ENCODE data around the gene SLC2A11. TPM values are rescaled to one million over a fixed set of nuclear protein-coding genes. Genes with fewer than 3 reads are reported as not detected.

The SLC2A11 gene
- total RNA-seq, 1 experiment from 2014 or later: 45.6 TPM

DNA sequence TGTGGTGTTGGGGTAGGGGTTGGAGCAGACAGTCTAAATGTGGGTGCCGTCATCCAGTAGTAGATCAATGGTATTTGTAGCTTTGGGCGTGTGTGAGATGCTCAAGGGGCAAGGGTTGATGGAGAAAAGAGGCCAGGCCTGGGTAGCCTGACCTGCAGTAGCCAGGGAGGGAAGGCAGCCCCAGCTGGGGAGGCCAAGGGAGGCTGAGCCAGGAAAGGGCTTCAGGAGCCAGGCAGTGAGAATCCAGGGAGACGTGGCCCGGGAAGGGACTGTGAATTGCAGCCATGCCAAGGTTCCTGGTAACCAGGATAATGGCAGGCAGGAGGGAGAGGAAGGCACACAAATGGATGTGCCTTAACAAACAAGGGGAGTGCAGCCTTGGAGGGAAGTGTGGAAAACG, 16.4 kb upstream of the SLC2A11 start:
- Histone ChIP-seq H2AFZ (ENCODE audit: low read length) (no peak overlapping the region), H3K4me1 (ENCODE audit: low read length) (peaks cover 56% of the 10 kb centered on the region), H3K27ac (ENCODE audit: low read length) (no peak overlapping the region), H3K27me3 (ENCODE audit: low read length) (no peaks in the 10 kb centered on the region), H3K36me3 (ENCODE audit: insufficient read depth, low read length) (peaks cover 9% of the 10 kb centered on the region; the same call in 1 of the 2 replicates), H3K9me2 (replicated peaks; ENCODE audit: insufficient read depth, low read length) (no peaks in the 10 kb centered on the region), H3K4me2 (ENCODE audit: low read depth, low read length, poor library complexity, severe bottlenecking) (no peak overlapping the region), H4K20me1 (ENCODE audit: insufficient read depth, low read depth, low read length) (no peaks in the 10 kb centered on the region), H3K9ac (ENCODE audit: low read length) (no peak overlapping the region; the same call in 1 of the 2 replicates), H3K9me3 (ENCODE audit: low read length) (no peaks in the 10 kb centered on the region), H3K4me3 (ENCODE audit: low read length) (no peak overlapping the region), H3K79me2 (ENCODE audit: low read length) (no peaks in the 10 kb centered on the region)
- DNase-seq: no peak

DNA sequence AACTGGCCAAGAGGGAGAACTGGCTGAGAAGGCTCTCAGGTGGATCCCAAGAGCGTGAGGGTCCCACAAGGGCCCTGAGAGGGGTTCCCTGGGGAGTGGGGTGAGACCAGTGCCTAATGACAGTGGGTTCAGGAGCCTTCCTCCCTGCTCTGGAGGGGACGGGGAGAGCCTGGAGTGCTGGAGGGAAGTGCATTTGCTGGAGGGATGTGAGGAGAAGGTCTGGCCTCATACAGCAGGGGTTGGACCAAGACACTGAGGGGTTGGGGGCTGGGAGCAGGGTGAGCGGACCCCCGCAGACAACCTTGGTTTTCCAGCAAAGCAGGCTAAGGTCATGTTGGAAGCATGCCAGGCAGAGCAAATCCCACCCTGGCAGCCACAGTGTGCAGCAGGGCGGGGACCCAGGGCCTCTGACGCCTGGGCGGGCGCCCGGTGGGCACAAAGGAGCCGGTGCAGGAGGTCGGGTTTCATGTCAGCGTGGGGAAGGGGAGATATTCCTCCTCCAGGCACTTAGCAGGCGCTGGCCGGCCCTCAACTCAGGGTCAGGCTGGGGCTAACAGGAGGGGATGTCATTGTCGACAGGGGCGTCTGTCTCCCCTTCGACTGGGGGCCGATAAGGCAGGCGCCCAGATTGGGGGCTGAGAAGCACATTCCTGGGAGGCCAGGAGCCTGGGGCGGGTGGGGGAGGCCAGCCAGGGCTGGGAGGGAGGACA, 15.8 kb upstream of the SLC2A11 start:
- H3K36me3 ChIP-seq (ENCODE audit: insufficient read depth, low read length): peaks cover 9% of the 10 kb centered on the region; the same call in 1 of the 2 replicates
- H3K4me1 ChIP-seq (ENCODE audit: low read length): peaks cover 56% of the 10 kb centered on the region

DNA sequence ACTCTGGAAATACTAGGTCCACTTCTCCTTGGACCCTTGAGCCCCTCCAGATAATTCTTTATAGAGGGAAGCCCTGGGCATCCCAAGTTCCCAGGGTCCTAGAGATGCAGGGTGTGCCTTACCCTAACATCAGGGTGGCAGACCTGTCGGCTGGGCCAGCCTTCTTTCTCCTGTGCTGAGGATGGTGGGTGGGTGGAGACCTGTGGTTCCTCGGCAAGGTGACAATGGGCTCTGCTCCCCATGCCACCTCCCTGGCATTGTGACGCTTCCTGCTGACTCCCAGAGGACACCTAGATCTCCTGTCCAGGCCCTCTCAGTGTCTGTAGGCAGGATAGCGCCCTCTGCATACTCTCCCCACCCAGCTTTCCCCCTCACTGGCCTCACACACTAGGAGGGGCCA, 15.1 kb upstream of the SLC2A11 start:
- H4K20me1 ChIP-seq (ENCODE audit: insufficient read depth, low read depth, low read length): no peaks in the 10 kb centered on the region
- H2AFZ ChIP-seq (ENCODE audit: low read length): no peak overlapping the region
- H3K4me3 ChIP-seq (ENCODE audit: low read length): no peak overlapping the region
- no peaks in the 10 kb centered on the region for H3K9me3 ChIP-seq (ENCODE audit: low read length)
- H3K36me3 ChIP-seq (ENCODE audit: insufficient read depth, low read length): peaks cover 7% of the 10 kb centered on the region; the same call in 1 of the 2 replicates
- no peaks in the 10 kb centered on the region for H3K27me3 ChIP-seq (ENCODE audit: low read length)
- H3K9me2 ChIP-seq (replicated peaks; ENCODE audit: insufficient read depth, low read length): no peaks in the 10 kb centered on the region
- H3K4me1 ChIP-seq (ENCODE audit: low read length): peaks cover 56% of the 10 kb centered on the region
- DNase-seq: no peak
- H3K9ac ChIP-seq (ENCODE audit: low read length): no peak overlapping the region
- H3K79me2 ChIP-seq (ENCODE audit: low read length): no peaks in the 10 kb centered on the region
- H3K27ac ChIP-seq (ENCODE audit: low read length): no peak overlapping the region
- H3K4me2 ChIP-seq (ENCODE audit: low read depth, low read length, poor library complexity, severe bottlenecking): no peak overlapping the region

More for the DNA sequence above, 15.8 kb upstream of the SLC2A11 start:
- no peaks in the 10 kb centered on the region for H3K27me3 ChIP-seq (ENCODE audit: low read length)
- no peaks in the 10 kb centered on the region for H4K20me1 ChIP-seq (ENCODE audit: insufficient read depth, low read depth, low read length)
- H3K9ac ChIP-seq (ENCODE audit: low read length): no peak overlapping the region; the same call in 1 of the 2 replicates
- no peak overlapping the region for H3K4me2 ChIP-seq (ENCODE audit: low read depth, low read length, poor library complexity, severe bottlenecking)
- H3K4me3 ChIP-seq (ENCODE audit: low read length): no peak overlapping the region
- H3K9me3 ChIP-seq (ENCODE audit: low read length): no peaks in the 10 kb centered on the region
- H3K9me2 ChIP-seq (replicated peaks; ENCODE audit: insufficient read depth, low read length): no peaks in the 10 kb centered on the region
- no peak overlapping the region for H3K27ac ChIP-seq (ENCODE audit: low read length)
- no peaks in the 10 kb centered on the region for H3K79me2 ChIP-seq (ENCODE audit: low read length)
- no peak overlapping the region for H2AFZ ChIP-seq (ENCODE audit: low read length)
- no peak for DNase-seq

DNA sequence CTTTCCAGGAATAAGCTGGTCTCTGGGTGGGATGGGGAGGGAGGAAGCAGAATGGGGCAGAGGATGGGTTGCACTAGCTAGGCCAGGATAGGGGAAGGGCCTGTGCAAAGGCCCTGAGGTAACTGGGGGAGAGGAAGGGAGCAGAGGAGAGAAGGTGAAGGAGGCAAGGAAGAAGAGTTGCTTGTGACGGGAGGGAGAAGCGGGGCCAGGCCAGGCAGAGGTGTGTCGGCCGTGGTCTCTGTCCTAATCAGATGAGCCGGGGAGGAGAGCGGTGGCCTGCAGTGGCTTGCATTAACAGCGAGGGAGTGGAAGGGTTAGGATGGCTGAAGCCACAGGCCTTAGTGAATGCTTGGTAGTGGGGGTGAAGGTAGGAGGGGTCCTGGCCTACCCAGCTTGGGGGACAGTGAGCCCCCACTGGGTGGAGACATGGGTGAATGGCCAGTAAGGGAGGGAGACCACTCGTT, 12.9 kb upstream of the SLC2A11 start:
- no peak for DNase-seq
- Histone ChIP-seq H3K4me3 (ENCODE audit: low read length) (no peak overlapping the region), H3K9me2 (replicated peaks; ENCODE audit: insufficient read depth, low read length) (no peaks in the 10 kb centered on the region), H3K9me3 (ENCODE audit: low read length) (no peaks in the 10 kb centered on the region), H3K36me3 (ENCODE audit: insufficient read depth, low read length) (no peaks in the 10 kb centered on the region), H3K27ac (ENCODE audit: low read length) (no peak overlapping the region), H3K79me2 (ENCODE audit: low read length) (no peaks in the 10 kb centered on the region), H3K4me1 (ENCODE audit: low read length) (peaks cover 61% of the 10 kb centered on the region), H3K27me3 (ENCODE audit: low read length) (no peaks in the 10 kb centered on the region), H3K9ac (ENCODE audit: low read length) (peak overlapping the region; percentile 22; the same call in 1 of the 2 replicates), H4K20me1 (ENCODE audit: insufficient read depth, low read depth, low read length) (no peaks in the 10 kb centered on the region), H2AFZ (ENCODE audit: low read length) (no peak overlapping the region), H3K4me2 (ENCODE audit: low read depth, low read length, poor library complexity, severe bottlenecking) (peak overlapping the region; percentile 35)

DNA sequence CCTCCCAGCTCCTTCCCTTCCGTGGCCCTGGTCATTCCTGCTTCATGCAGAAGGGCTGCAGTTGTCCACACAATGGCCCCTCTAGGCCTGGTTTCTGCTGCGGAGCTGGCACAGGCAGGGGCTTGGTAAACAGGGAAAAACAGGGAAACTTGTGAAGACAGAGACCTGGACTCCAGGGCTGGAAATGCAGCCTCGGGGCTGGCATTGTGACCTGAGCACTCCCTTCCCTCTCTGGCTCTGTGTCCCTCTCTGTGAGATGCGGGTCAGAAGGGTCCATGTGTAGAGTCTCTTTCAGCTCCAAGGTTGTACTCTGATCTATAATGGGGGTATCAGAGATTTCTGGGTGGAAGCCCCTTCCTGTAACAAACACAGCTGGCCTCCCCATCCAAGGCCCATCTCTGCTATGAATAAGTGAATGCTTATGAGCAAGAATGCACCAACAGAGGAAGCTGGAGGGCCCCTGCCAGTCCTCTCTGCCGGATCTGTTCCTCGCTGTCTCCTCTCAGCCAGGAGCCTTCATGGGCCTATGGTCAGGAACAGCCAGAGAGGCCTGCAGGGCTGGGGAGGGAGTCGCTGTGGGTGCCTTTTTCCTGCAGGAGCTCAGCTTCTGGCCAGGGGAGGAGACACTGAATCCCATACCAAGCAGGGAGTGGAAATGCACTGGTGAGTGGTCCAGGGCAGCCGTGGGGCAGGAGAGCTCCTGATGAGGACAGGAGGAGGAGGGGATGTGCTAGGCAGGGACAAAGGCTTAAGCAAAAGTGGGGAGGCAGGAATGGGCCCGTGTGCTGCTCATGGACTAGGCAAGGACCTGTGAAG, 12.2 kb upstream of the SLC2A11 start:
- H3K9me2 ChIP-seq (replicated peaks; ENCODE audit: insufficient read depth, low read length): no peaks in the 10 kb centered on the region
- no peaks in the 10 kb centered on the region for H3K27me3 ChIP-seq (ENCODE audit: low read length)
- H3K9ac ChIP-seq (ENCODE audit: low read length): no peak overlapping the region
- H3K79me2 ChIP-seq (ENCODE audit: low read length): no peaks in the 10 kb centered on the region
- H3K36me3 ChIP-seq (ENCODE audit: insufficient read depth, low read length): no peaks in the 10 kb centered on the region
- no peaks in the 10 kb centered on the region for H3K9me3 ChIP-seq (ENCODE audit: low read length)
- H3K27ac ChIP-seq (ENCODE audit: low read length): no peak overlapping the region
- H3K4me1 ChIP-seq (ENCODE audit: low read length): peaks cover 67% of the 10 kb centered on the region
- peak; percentile 37 for DNase-seq
- H3K4me3 ChIP-seq (ENCODE audit: low read length): no peak overlapping the region
- no peak overlapping the region for H2AFZ ChIP-seq (ENCODE audit: low read length)
- H4K20me1 ChIP-seq (ENCODE audit: insufficient read depth, low read depth, low read length): no peaks in the 10 kb centered on the region
- no peak overlapping the region for H3K4me2 ChIP-seq (ENCODE audit: low read depth, low read length, poor library complexity, severe bottlenecking)

DNA sequence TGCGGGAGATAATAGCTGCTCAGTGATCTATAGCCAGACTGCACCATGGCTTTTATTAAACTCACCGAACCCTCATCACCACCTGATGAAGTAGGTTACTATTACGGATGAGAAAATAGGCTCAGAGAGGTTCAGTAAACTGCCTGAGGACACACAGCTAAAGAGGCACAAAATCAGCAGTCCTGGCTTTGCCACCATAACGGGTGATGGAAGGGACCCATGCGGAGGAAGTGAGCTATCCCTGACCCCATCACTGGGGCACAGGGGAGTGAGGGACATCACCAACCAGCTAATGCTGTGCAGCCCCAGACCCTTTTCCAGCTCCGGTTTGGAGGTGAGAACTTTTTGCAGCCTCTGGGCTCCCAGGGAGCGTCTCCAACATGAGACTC, 11.6 kb upstream of the SLC2A11 start:
- no peaks in the 10 kb centered on the region for H3K9me3 ChIP-seq (ENCODE audit: low read length)
- H2AFZ ChIP-seq (ENCODE audit: low read length): no peak overlapping the region
- no peaks in the 10 kb centered on the region for H3K79me2 ChIP-seq (ENCODE audit: low read length)
- H3K36me3 ChIP-seq (ENCODE audit: insufficient read depth, low read length): no peaks in the 10 kb centered on the region
- H3K4me3 ChIP-seq (ENCODE audit: low read length): no peak overlapping the region
- H3K4me1 ChIP-seq (ENCODE audit: low read length): peaks cover 73% of the 10 kb centered on the region
- H3K27me3 ChIP-seq (ENCODE audit: low read length): no peaks in the 10 kb centered on the region
- H3K9ac ChIP-seq (ENCODE audit: low read length): peak overlapping the region; percentile 69; the same call in 1 of the 2 replicates
- peak overlapping the region; percentile 96; the same call in 1 of the 2 replicates for H3K27ac ChIP-seq (ENCODE audit: low read length)
- peak; percentile 36 for DNase-seq
- no peaks in the 10 kb centered on the region for H4K20me1 ChIP-seq (ENCODE audit: insufficient read depth, low read depth, low read length)
- no peaks in the 10 kb centered on the region for H3K9me2 ChIP-seq (replicated peaks; ENCODE audit: insufficient read depth, low read length)
- H3K4me2 ChIP-seq (ENCODE audit: low read depth, low read length, poor library complexity, severe bottlenecking): no peak overlapping the region

DNA sequence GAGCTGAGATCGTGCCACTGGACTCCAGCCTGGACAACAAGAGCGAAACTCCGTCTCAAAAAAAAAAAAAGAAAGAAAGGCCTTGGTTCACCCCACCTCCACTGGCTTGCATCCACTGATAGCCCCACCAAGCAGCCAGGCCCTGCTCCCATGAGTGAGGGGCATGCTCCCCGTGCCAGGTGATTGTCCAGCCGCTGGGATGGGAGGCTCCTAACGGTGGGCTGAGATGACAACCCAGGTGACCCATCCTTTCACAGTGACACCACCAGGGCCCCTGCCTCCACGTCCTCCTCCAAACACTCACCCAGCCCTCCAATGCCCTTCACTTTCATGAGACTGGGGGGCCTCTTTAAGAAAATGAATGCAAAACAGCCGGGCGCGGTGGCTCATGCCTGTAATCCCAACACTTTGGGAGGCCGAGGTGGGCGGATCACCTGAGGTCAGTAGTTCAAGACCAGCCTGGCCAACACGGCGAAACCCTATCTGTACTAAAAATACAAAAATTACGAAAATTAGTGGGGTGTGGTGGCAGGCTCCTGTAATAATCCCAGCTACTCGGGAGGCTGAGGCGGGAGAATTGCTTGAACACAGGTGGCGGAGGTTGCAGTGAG, 10.3 kb upstream of the SLC2A11 start:
- Histone ChIP-seq H3K4me2 (ENCODE audit: low read depth, low read length, poor library complexity, severe bottlenecking) (peak overlapping the region; percentile 64), H3K4me3 (ENCODE audit: low read length) (peak overlapping the region; percentile 46; the same call in 1 of the 2 replicates), H3K79me2 (ENCODE audit: low read length) (no peaks in the 10 kb centered on the region), H2AFZ (ENCODE audit: low read length) (no peak overlapping the region), H3K36me3 (ENCODE audit: insufficient read depth, low read length) (no peaks in the 10 kb centered on the region), H3K27ac (ENCODE audit: low read length) (peak overlapping the region; percentile 96), H3K27me3 (ENCODE audit: low read length) (no peaks in the 10 kb centered on the region), H3K4me1 (ENCODE audit: low read length) (peaks cover 79% of the 10 kb centered on the region), H3K9me3 (ENCODE audit: low read length) (no peaks in the 10 kb centered on the region), H3K9me2 (replicated peaks; ENCODE audit: insufficient read depth, low read length) (no peaks in the 10 kb centered on the region), H4K20me1 (ENCODE audit: insufficient read depth, low read depth, low read length) (no peaks in the 10 kb centered on the region), H3K9ac (ENCODE audit: low read length) (peak overlapping the region; percentile 69)
- DNase-seq: no peak

All from Karpas-422 (cell line).